ENCODE results near the gene DGKG. TPM values are rescaled to one million over a fixed set of nuclear protein-coding genes. Genes with fewer than 3 reads are reported as not detected.

Gene DGKG
- total RNA-seq, 2 experiments from 2014 or later = 0.19 to 0.54 TPM

- Mint-ChIP-seq H3K27ac (no peak overlapping the region), H3K4me1 (peaks cover 5% of the 10 kb centered on the region), H3K9me3 (no peaks in the 10 kb centered on the region), H3K4me3 (no peak overlapping the region), H3K27me3 (peaks cover 26% of the 10 kb centered on the region), H3K36me3 (no peaks in the 10 kb centered on the region)
- POLR2A ChIA-PET = no interaction called here
- DNase-seq = no peak
- ATAC-seq (ENCODE audit: low read depth) = no peak
Measured at GRCh38 chr3:186247821-186248814, 113.9 kb downstream of the DGKG start.

- DNase-seq (no peak), ATAC-seq (ENCODE audit: low read depth) (no peak)
- POLR2A ChIA-PET = no interaction called here
- H3K27me3 Mint-ChIP-seq = peaks cover 26% of the 10 kb centered on the region
- H3K4me3 Mint-ChIP-seq = no peak overlapping the region
- H3K4me1 Mint-ChIP-seq = peaks cover 9% of the 10 kb centered on the region
- no peaks in the 10 kb centered on the region for H3K36me3 Mint-ChIP-seq
- no peak overlapping the region for H3K27ac Mint-ChIP-seq
- H3K9me3 Mint-ChIP-seq = no peaks in the 10 kb centered on the region
Measured at GRCh38 chr3:186246941-186247340, 115.1 kb downstream of the DGKG start.

- H3K27me3 Mint-ChIP-seq = peaks cover 19% of the 10 kb centered on the region
- POLR2A ChIA-PET = no interaction called here
- no peak for ATAC-seq (ENCODE audit: low read depth)
- H3K4me1 Mint-ChIP-seq = peaks cover 13% of the 10 kb centered on the region
- no peaks in the 10 kb centered on the region for H3K9me3 Mint-ChIP-seq
- H3K27ac Mint-ChIP-seq = no peak overlapping the region
- no peaks in the 10 kb centered on the region for H3K36me3 Mint-ChIP-seq
- no peak for DNase-seq
- H3K4me3 Mint-ChIP-seq = no peak overlapping the region
Measured at GRCh38 chr3:186244016-186244415, 118.0 kb downstream of the DGKG start.

DNA sequence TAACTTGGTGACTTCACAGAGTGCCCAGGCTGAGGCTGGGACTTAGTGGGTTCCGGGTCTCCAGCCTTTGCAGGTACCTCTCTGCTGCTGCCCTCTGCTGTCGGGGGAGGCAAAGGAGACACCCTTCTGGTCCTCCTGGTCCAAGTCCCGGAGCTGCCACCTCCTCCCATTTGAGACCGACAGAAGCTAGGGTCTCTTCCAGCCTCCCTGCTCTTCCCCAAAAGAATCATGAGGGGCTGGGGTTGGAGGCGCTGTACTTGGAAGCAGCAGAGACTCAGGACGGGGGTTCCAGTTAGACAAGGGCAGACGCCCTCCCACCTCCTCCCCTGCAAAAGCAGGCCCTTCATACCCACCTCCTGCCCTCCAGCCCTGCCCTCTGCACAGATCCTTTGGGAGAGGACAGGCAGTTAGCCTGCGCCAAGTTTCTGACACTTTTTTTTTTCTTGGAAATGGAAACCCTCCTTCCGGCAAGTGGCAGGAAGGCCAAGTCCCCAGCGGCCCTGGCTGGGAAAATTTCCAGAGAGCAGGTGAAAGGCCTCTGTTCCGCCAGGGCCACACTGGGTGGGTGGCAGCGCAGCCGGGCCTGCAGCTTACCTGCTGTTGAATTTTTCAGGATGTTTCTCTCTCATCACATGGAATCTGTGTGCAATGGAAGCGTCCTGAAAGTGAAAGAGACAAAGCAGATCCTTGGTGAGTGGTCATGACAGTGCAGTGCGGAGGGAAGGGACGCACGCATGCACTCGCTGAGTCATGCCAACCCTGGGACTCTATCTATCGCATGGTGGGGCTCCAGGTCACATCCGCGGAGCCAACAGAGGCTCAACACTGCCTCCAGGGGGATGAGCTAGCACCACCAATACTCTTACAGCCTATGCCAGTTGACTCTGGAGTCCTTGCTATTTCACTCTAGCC lies 119.9 kb downstream of the DGKG start:
- ATAC-seq (ENCODE audit: low read depth) (peak; percentile 98), DNase-seq (peak; percentile 69)
- POLR2A ChIA-PET = interaction anchor here (0.5 to 1.0 kb wide), 2 partner anchors 259 to 304 kb away, joined by 3 to 4 read pairs; partner anchors contain the start of gene TRA2B
- H3K36me3 Mint-ChIP-seq = no peaks in the 10 kb centered on the region
- H3K4me1 Mint-ChIP-seq = peaks cover 14% of the 10 kb centered on the region
- no peak overlapping the region for H3K27ac Mint-ChIP-seq
- H3K9me3 Mint-ChIP-seq = no peaks in the 10 kb centered on the region
- H3K4me3 Mint-ChIP-seq = peak overlapping the region; percentile 61
- peaks cover 9% of the 10 kb centered on the region for H3K27me3 Mint-ChIP-seq

GRCh38 chr3:186239321-186239720 lies 122.7 kb downstream of the DGKG start:
- POLR2A ChIA-PET = no interaction called here
- peaks cover 2% of the 10 kb centered on the region for H3K36me3 Mint-ChIP-seq
- no peak overlapping the region for H3K27ac Mint-ChIP-seq
- no peaks in the 10 kb centered on the region for H3K9me3 Mint-ChIP-seq
- ATAC-seq (ENCODE audit: low read depth) (no peak), DNase-seq (no peak)
- H3K4me3 Mint-ChIP-seq = no peak overlapping the region
- H3K4me1 Mint-ChIP-seq = peaks cover 24% of the 10 kb centered on the region
- H3K27me3 Mint-ChIP-seq = peaks cover 6% of the 10 kb centered on the region

DNA sequence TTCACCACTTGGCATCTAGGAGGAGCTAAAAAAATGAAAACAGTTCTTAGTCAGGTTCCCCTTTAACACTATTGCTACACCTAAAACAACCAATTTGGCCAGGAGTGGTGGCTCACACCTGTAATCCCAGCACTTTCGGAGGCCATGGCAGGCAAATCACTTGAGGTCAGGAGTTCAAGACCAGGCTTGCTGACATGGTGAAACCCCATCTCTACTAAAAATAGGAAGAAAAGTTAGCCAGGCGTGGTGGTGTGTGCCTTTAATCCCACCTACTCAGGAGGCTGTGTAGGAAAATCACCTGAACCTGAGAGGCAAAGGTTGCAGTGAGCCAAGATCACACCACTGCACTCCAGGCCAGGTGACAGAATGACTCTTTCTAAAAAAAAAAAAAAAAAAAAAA lies 124.1 kb downstream of the DGKG start:
- Mint-ChIP-seq H3K27me3 (peaks cover 3% of the 10 kb centered on the region), H3K9me3 (no peaks in the 10 kb centered on the region), H3K4me1 (peaks cover 24% of the 10 kb centered on the region), H3K27ac (no peak overlapping the region), H3K36me3 (peaks cover 2% of the 10 kb centered on the region), H3K4me3 (no peak overlapping the region)
- DNase-seq = no peak
- ATAC-seq (ENCODE audit: low read depth) = no peak
- POLR2A ChIA-PET = interaction anchor here (0.6 kb wide), 1 partner anchor 1876 kb away, joined by 3 read pairs; no protein-coding TSS in a partner anchor

GRCh38 chr3:186236357-186237020 lies 125.5 kb downstream of the DGKG start:
- Mint-ChIP-seq H3K27ac (peak overlapping the region; percentile 88), H3K4me3 (no peak overlapping the region)
- no peak for DNase-seq

DNA sequence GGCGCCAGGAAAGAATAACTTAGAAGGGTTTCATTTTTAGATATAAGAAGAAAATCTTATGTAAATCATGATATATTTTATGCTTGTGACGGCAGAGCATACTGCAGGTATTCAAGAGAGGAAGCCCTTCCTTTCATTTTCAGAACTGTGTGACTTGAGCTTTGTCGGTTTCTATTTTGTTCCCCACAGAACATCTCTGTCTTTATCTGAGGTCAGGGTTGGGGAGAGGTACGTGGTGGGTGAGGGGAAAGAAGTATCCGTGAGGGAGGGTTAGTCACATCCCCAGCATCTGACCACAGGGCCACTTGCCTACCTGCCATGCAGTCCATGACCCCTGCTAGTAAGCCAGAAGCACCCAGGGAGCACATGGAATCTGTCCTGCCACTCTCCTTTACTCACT lies 126.5 kb downstream of the DGKG start:
- Mint-ChIP-seq H3K4me3 (peak overlapping the region; percentile 78), H3K4me1 (peaks cover 16% of the 10 kb centered on the region), H3K9me3 (no peaks in the 10 kb centered on the region), H3K36me3 (peaks cover 2% of the 10 kb centered on the region), H3K27me3 (peaks cover 5% of the 10 kb centered on the region), H3K27ac (peak overlapping the region; percentile 88)
- DNase-seq = peak; percentile 42
- peak; percentile 90 for ATAC-seq (ENCODE audit: low read depth)
- POLR2A ChIA-PET = no interaction called here

More at GRCh38 chr3:186236357-186237020, 125.5 kb downstream of the DGKG start:
- Mint-ChIP-seq H3K36me3 (peaks cover 2% of the 10 kb centered on the region), H3K9me3 (no peaks in the 10 kb centered on the region), H3K27me3 (peaks cover 4% of the 10 kb centered on the region), H3K4me1 (peaks cover 19% of the 10 kb centered on the region)
- no peak for ATAC-seq (ENCODE audit: low read depth)
- POLR2A ChIA-PET = no interaction called here

GRCh38 chr3:186234152-186234551 lies 127.9 kb downstream of the DGKG start:
- no peak for ATAC-seq (ENCODE audit: low read depth)

GRCh38 chr3:186226482-186226881 lies 135.6 kb downstream of the DGKG start:
- Mint-ChIP-seq H3K27me3 (peaks cover 42% of the 10 kb centered on the region), H3K36me3 (no peaks in the 10 kb centered on the region), H3K27ac (no peak overlapping the region), H3K9me3 (no peaks in the 10 kb centered on the region), H3K4me3 (no peak overlapping the region), H3K4me1 (peaks cover 1% of the 10 kb centered on the region)
- ATAC-seq (ENCODE audit: low read depth) (no peak), DNase-seq (no peak)
- POLR2A ChIA-PET = no interaction called here

More at GRCh38 chr3:186234152-186234551, 127.9 kb downstream of the DGKG start:
- Mint-ChIP-seq H3K36me3 (peaks cover 2% of the 10 kb centered on the region), H3K9me3 (no peaks in the 10 kb centered on the region), H3K27me3 (peaks cover 5% of the 10 kb centered on the region), H3K27ac (no peak overlapping the region), H3K4me1 (peaks cover 16% of the 10 kb centered on the region), H3K4me3 (no peak overlapping the region)
- POLR2A ChIA-PET = no interaction called here
- no peak for DNase-seq

DNA sequence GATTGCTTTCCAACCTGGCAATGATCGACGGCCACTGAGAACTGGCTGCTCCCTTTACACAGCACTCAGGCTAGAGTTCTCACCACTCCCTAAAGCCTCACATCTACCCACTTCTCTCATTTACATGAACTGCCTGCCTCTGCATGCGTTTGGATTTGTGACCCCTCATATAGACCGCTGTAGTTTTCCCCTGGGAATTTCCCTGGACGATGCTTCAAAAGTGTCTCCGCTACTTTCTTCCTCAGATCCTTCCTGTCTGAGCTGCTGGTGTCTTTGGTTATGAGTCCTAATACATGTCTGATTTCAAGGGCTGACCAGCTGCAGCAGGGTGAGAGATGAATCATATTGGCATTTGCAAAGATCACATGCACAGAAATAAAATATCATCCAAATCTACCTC lies 136.4 kb downstream of the DGKG start:
- no peak overlapping the region for H3K4me3 Mint-ChIP-seq
- H3K4me1 Mint-ChIP-seq = peaks cover 1% of the 10 kb centered on the region
- peaks cover 39% of the 10 kb centered on the region for H3K27me3 Mint-ChIP-seq

DNA sequence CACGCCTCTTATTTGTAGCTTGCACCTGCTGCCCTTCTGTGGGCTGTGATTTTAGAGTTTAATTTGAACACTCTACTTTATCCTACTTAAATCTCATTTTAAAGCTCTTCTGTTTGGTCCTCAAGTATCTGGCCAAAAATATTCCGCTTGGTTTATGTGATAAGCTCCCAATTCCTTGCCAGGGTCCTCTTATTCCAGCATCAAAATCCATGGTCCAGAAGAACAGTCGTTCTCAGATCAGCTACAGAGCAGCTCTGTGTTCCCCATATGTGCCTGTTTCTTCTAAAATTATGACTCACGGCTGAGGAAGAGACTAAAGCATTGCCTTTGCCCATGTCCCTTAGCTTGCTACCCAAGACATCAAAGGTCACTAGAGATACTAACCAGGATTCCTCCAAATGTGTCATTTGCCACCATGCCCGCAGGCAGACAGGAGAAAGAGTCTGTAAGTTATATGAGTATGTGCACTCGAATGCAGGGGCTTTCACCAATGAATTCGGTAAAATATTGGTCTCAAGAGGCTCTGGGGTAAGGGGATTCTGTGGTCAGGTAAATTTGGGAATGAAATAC lies 137.9 kb downstream of the DGKG start:
- ATAC-seq (ENCODE audit: low read depth) = no peak
- Mint-ChIP-seq H3K36me3 (no peaks in the 10 kb centered on the region), H3K9me3 (no peaks in the 10 kb centered on the region), H3K4me3 (no peak overlapping the region), H3K27ac (no peak overlapping the region), H3K4me1 (peaks cover 3% of the 10 kb centered on the region), H3K27me3 (peaks cover 41% of the 10 kb centered on the region)
- DNase-seq = no peak
- POLR2A ChIA-PET = interaction anchor here (0.5 kb wide), 1 partner anchor 345 kb away, joined by 5 read pairs; no protein-coding TSS in a partner anchor

More for the DNA sequence above, 136.4 kb downstream of the DGKG start:
- no peak overlapping the region for H3K27ac Mint-ChIP-seq
- POLR2A ChIA-PET = no interaction called here
- ATAC-seq (ENCODE audit: low read depth) = no peak
- H3K36me3 Mint-ChIP-seq = no peaks in the 10 kb centered on the region
- DNase-seq = no peak
- no peaks in the 10 kb centered on the region for H3K9me3 Mint-ChIP-seq

Data from activated naive CD8-positive, alpha-beta T cell treated with anti-CD3 and anti-CD28 coated beads, Interleukin-2, amount 10 ng/mL, durations not matched to agents 7 days and 5 days (primary cell).